HEK293 (cell line): ENCODE results near the gene TMEM72.

Source experiments
- CTCF ChIA-PET: fragments of 350-600 bp; formaldehyde crosslinking; extraction: SDS; loops from one replicate; lab custom pipeline; 2021; ENCODE audit warnings: antibody characterized with exemption; lab: Yijun Ruan, JAX
- POLR2A ChIA-PET: fragments of 300-600 bp; formaldehyde crosslinking; extraction: SDS; loops from one replicate; lab custom pipeline; 2020; ENCODE audit warnings: antibody characterized with exemption, inconsistent platforms; lab: Yijun Ruan, JAX
- H3K27ac ChIP-seq: fragments of 200-500 bp; sonication (Bioruptor generic); 2 replicates; pipeline ENCODE4 v1.5.1; 2014; ENCODE audit warnings: low read depth, low read length, control low read depth, inconsistent platforms; ENCODE audit errors: extremely low read depth
- H3K36me3 ChIP-seq, 2 experiments: fragments of 200-500 bp in 1 of 2; sonication (Bioruptor generic) in 1 of 2; 1 replicate in 1 of 2; 2 replicates in 1 of 2; pipeline ENCODE4 v1.5.1; 2014 to 2017; ENCODE audit warnings: inconsistent platforms in 2 of 2, low read length in 2 of 2; ENCODE audit not compliant: control insufficient read depth in 2 of 2, insufficient read depth in 1 of 2
- H3K4me1 ChIP-seq: fragments of 200-500 bp; sonication (Bioruptor generic); 2 replicates; pipeline ENCODE4 v1.5.1; 2014; ENCODE audit warnings: mild to moderate bottlenecking, low read length, inconsistent platforms; ENCODE audit not compliant: control insufficient read depth, insufficient read depth
- H3K4me3 ChIP-seq: 2 replicates; pipeline ENCODE4 v1.5.1; 2011; ENCODE audit warnings: low read depth, mild to moderate bottlenecking, control low read depth, low read length, moderate library complexity
- H3K9me3 ChIP-seq: fragments of 200-500 bp; sonication (Bioruptor generic); 2 replicates; pipeline ENCODE4 v1.5.1; 2014; ENCODE audit warnings: low read depth, low read length, inconsistent platforms; ENCODE audit not compliant: control insufficient read depth, insufficient read depth
- CTCF ChIP-seq: fragments of 450-650 bp; formaldehyde crosslinking; IDR thresholded peaks from 2 replicates; pipeline ENCODE4 v1.5.1; 2016; ENCODE audit warnings: missing biosample characterization, missing genetic modification characterization
- GLIS1 ChIP-seq: fragments of 450-650 bp; formaldehyde crosslinking; IDR thresholded peaks from 2 replicates; pipeline ENCODE4 v1.5.1; 2016; ENCODE audit warnings: missing biosample characterization, missing genetic modification characterization
- IKZF3 ChIP-seq: fragments of 450-650 bp; IDR thresholded peaks from 2 replicates; pipeline ENCODE4 v1.5.0; 2018; ENCODE audit warnings: missing biosample characterization, mild to moderate bottlenecking, missing genetic modification characterization, moderate library complexity
- KLF8 ChIP-seq: fragments of 450-650 bp; formaldehyde crosslinking; IDR thresholded peaks from 2 replicates; pipeline ENCODE4 v1.5.1; 2016; ENCODE audit warnings: missing biosample characterization, missing genetic modification characterization
- OSR2 ChIP-seq: fragments of 450-650 bp; formaldehyde crosslinking; IDR thresholded peaks from 2 replicates; pipeline ENCODE4 v1.5.1; 2016; ENCODE audit warnings: missing biosample characterization, missing genetic modification characterization
- ZBTB26 ChIP-seq: fragments of 450-650 bp; formaldehyde crosslinking; optimal IDR thresholded peaks from 2 replicates; pipeline ENCODE3; 2016; ENCODE audit warnings: missing biosample characterization, mild to moderate bottlenecking, missing genetic modification characterization
- ZBTB48 ChIP-seq: fragments of 450-650 bp; formaldehyde crosslinking; IDR thresholded peaks from 2 replicates; pipeline ENCODE4 v1.5.1; 2016; ENCODE audit warnings: missing biosample characterization, missing genetic modification characterization
- ZBTB7A ChIP-seq: fragments of 450-650 bp; formaldehyde crosslinking; IDR thresholded peaks from 2 replicates; pipeline ENCODE4 v1.5.1; 2016; ENCODE audit warnings: low read depth, missing biosample characterization, missing genetic modification characterization
- ZIC2 ChIP-seq: fragments of 450-650 bp; formaldehyde crosslinking; IDR thresholded peaks from 2 replicates; pipeline ENCODE4 v1.5.1; 2016; ENCODE audit warnings: missing biosample characterization, missing genetic modification characterization
- ZNF114 ChIP-seq: fragments of 450-650 bp; formaldehyde crosslinking; IDR thresholded peaks from 2 replicates; pipeline ENCODE4 v1.5.0; 2017; ENCODE audit warnings: missing biosample characterization, missing genetic modification characterization
- ZNF223 ChIP-seq: fragments of 450-650 bp; formaldehyde crosslinking; IDR thresholded peaks from 2 replicates; pipeline ENCODE4 v1.5.1; 2016; ENCODE audit warnings: missing biosample characterization, missing genetic modification characterization
- ZNF335 ChIP-seq: fragments of 450-650 bp; formaldehyde crosslinking; conservative IDR thresholded peaks from 2 replicates; pipeline ENCODE4 v1.5.1; 2016; ENCODE audit warnings: missing biosample characterization, missing genetic modification characterization
- ZNF530 ChIP-seq: fragments of 450-650 bp; formaldehyde crosslinking; IDR thresholded peaks from 2 replicates; pipeline ENCODE4 v1.5.1; 2016; ENCODE audit warnings: low read depth, missing biosample characterization, missing genetic modification characterization
- ZNF561 ChIP-seq: fragments of 450-650 bp; IDR thresholded peaks from 2 replicates; pipeline ENCODE4 v1.5.1; 2018; ENCODE audit warnings: missing biosample characterization, missing genetic modification characterization, borderline replicate concordance
- ZNF596 ChIP-seq: fragments of 450-650 bp; IDR thresholded peaks from 2 replicates; pipeline ENCODE4 v1.5.0; 2018; ENCODE audit warnings: missing biosample characterization, mild to moderate bottlenecking, missing genetic modification characterization, moderate library complexity
- ZNF654 ChIP-seq: fragments of 450-650 bp; formaldehyde crosslinking; IDR thresholded peaks from 2 replicates; pipeline ENCODE4 v1.5.1; 2016; ENCODE audit warnings: low read depth, missing biosample characterization, missing genetic modification characterization
- ZNF660 ChIP-seq: fragments of 450-650 bp; IDR thresholded peaks from 2 replicates; pipeline ENCODE4 v1.5.1; 2018; ENCODE audit warnings: missing biosample characterization, mild to moderate bottlenecking, missing genetic modification characterization
- ZNF692 ChIP-seq: fragments of 450-650 bp; formaldehyde crosslinking; IDR thresholded peaks from 2 replicates; pipeline ENCODE4 v1.5.1; 2016; ENCODE audit warnings: missing biosample characterization, missing genetic modification characterization
- ZSCAN16 ChIP-seq: fragments of 450-650 bp; formaldehyde crosslinking; IDR thresholded peaks from 2 replicates; pipeline ENCODE4 v1.5.1; 2016; ENCODE audit warnings: missing biosample characterization, missing genetic modification characterization
- ZSCAN30 ChIP-seq: fragments of 450-650 bp; IDR thresholded peaks from 2 replicates; pipeline ENCODE4 v1.5.1; 2018; ENCODE audit warnings: missing biosample characterization, mild to moderate bottlenecking, missing genetic modification characterization, moderate library complexity
- ZXDB ChIP-seq: fragments of 450-650 bp; formaldehyde crosslinking; IDR thresholded peaks from 2 replicates; pipeline ENCODE4 v1.5.1; 2016; ENCODE audit warnings: missing biosample characterization, missing genetic modification characterization

Gene TMEM72

GRCh38 chr10:44974628-44975430 is 63.7 kb downstream of the TMEM72 start:
- TF ChIP-seq ZSCAN16 (tag by site-specific recombination) = no peak
- TF ChIP-seq ZNF596 = no peak
- TF ChIP-seq ZNF654 = peak; percentile 27; the same call in 1 of the 2 replicates
- 0 out of 2 replicates have a peak, but pooled peaks have one; percentile 44 for TF ChIP-seq ZNF561 (tag by site-specific recombination)
- peak; percentile 73; the same call in 1 of the 2 replicates for TF ChIP-seq ZBTB7A (tag by site-specific recombination)
- TF ChIP-seq ZNF530 = no peak
- TF ChIP-seq OSR2 = no peak
- peak; percentile 65; the same call in 1 of the 2 replicates for TF ChIP-seq ZNF660 (tag by site-specific recombination)
- TF ChIP-seq ZBTB48 (tag by site-specific recombination) = peak; percentile 76
- TF ChIP-seq ZNF335 (tag by site-specific recombination) = 0 out of 2 replicates have a peak, but pooled peaks have one; percentile 37
- TF ChIP-seq GLIS1 = peak; percentile 6; the same call in 1 of the 2 replicates
- TF ChIP-seq ZNF223 (tag by site-specific recombination) = no peak
- peak; percentile 14; the same call in 1 of the 2 replicates for TF ChIP-seq ZIC2 (tag by site-specific recombination)
- TF ChIP-seq IKZF3 (tag by site-specific recombination) = peak; percentile 13; the same call in 1 of the 2 replicates
- TF ChIP-seq KLF8 (tag by site-specific recombination) = 0 out of 2 replicates have a peak, but pooled peaks have one; percentile 5
- peak; percentile 62; the same call in 1 of the 2 replicates for TF ChIP-seq ZSCAN30 (tag by site-specific recombination)
- 0 out of 2 replicates have a peak, but pooled peaks have one; percentile 15 for TF ChIP-seq ZXDB
- TF ChIP-seq CTCF = peak; percentile 82
- TF ChIP-seq ZNF692 (tag by site-specific recombination) = 0 out of 2 replicates have a peak, but pooled peaks have one; percentile 9
- TF ChIP-seq ZNF114 (tag by site-specific recombination) = no peak
- peak; percentile 60 for TF ChIP-seq ZBTB26
- Histone ChIP-seq H3K27ac (peak overlapping the region; percentile 28; the same call in 1 of the 2 replicates), H3K4me3 (peak overlapping the region; percentile 39), H3K36me3 (peaks cover 0 to 21% of the 10 kb centered on the region in 2 experiments; a peak in 1 of 3 replicates), H3K9me3 (no peaks in the 10 kb centered on the region), H3K4me1 (peaks cover 18% of the 10 kb centered on the region)
- ChIA-PET CTCF (interaction anchor here (1.0 to 1.9 kb wide), 5 partner anchors 11 to 42 kb away, joined by 3 to 8 read pairs (median 5); no protein-coding TSS in a partner anchor), POLR2A (interaction anchor here (1.0 to 2.3 kb wide), 2 partner anchors 11 to 42 kb away, joined by 3 to 12 read pairs; no protein-coding TSS in a partner anchor)
